Endothelial cell of umbilical vein (primary cell): Measurements from ENCODE around the gene SPON1. TPM values are rescaled to one million over a fixed set of nuclear protein-coding genes. Genes with fewer than 3 reads are reported as not detected.

Source experiments
- BruUV-seq: library from RNA; stranded (reverse); fragments of 400-500 nt; replicated peaks from 2 replicates; lab custom pipeline; 2021; lab: Mats Ljungman, UMichigan
- CTCF ChIA-PET: fragments of 300-600, 350-600 bp; sonication (Branson Sonifier 250); formaldehyde crosslinking; loops from one replicate; lab custom pipeline; 2021; ENCODE audit warnings: antibody characterized with exemption, inconsistent platforms; lab: Charles Lee
- POLR2A ChIA-PET: fragments of 300-600, 350-600 bp; sonication (Branson Sonifier 250); formaldehyde crosslinking; loops from one replicate; lab custom pipeline; 2021; ENCODE audit warnings: antibody characterized with exemption, inconsistent platforms; lab: Charles Lee
- DNase-seq: peaks from one replicate; pipeline ENCODE4 v3.0.0-alpha.2; 2011; ENCODE audit warnings: low read depth, low spot score
- FAIRE-seq: peaks from 2 replicates; lab custom pipeline; 2011; peaks lifted over from hg19 to GRCh38; lab: Jason Lieb, UNC
- H2AFZ ChIP-seq: 2 replicates; pipeline ENCODE4 v1.6.0; 2012; ENCODE audit warnings: low read depth, low read length, control low read depth, inconsistent platforms
- H3K27ac ChIP-seq: 2 replicates; pipeline ENCODE4 v1.5.1; 2011; ENCODE audit warnings: low read depth, mild to moderate bottlenecking, control low read depth, low read length, moderate library complexity; ENCODE audit not compliant: insufficient read depth
- H3K27me3 ChIP-seq, 2 experiments: 2 replicates each; pipeline versions ENCODE4 v1.6.0 to v1.6.1; 2011; ENCODE audit warnings: low read length in 2 of 2, mixed read lengths in 1 of 2; ENCODE audit not compliant: control insufficient read depth in 2 of 2, insufficient read depth in 2 of 2
- H3K36me3 ChIP-seq, 2 experiments: 2 replicates in 1 of 2; 3 replicates in 1 of 2; pipeline ENCODE4 v1.5.1; 2011; ENCODE audit warnings: low read length in 2 of 2, mild to moderate bottlenecking in 1 of 2, moderate library complexity in 1 of 2; ENCODE audit not compliant: control insufficient read depth in 2 of 2, insufficient read depth in 2 of 2; ENCODE audit errors: extremely low read depth in 1 of 2
- H3K4me1 ChIP-seq: 3 replicates; pipeline ENCODE4 v1.5.1; 2011; ENCODE audit warnings: mild to moderate bottlenecking, low read length; ENCODE audit not compliant: control insufficient read depth, insufficient read depth; ENCODE audit errors: extremely low read depth
- H3K4me2 ChIP-seq: 2 replicates; pipeline ENCODE4 v1.6.1; 2011; ENCODE audit warnings: low read length, control low read depth, mixed read lengths; ENCODE audit not compliant: insufficient read depth
- H3K4me3 ChIP-seq, 3 experiments: fragments of 200-600 bp in 1 of 3; sonication (generic), shearing (Covaris generic) in 1 of 3; replicated peaks in 1 of 3; 2 replicates each; pipeline ENCODE4 v1.5.1; 2011 to 2016; ENCODE audit warnings: control low read depth in 3 of 3, low read length in 3 of 3, mild to moderate bottlenecking in 2 of 3, inconsistent platforms in 1 of 3, low read depth in 1 of 3, moderate library complexity in 1 of 3; ENCODE audit not compliant: insufficient read depth in 1 of 3
- H3K79me2 ChIP-seq: 2 replicates; pipeline ENCODE4 v1.6.0; 2012; ENCODE audit warnings: low read length, inconsistent platforms; ENCODE audit not compliant: control insufficient read depth, insufficient read depth
- H3K9ac ChIP-seq: replicated peaks from 2 replicates; pipeline ENCODE3; 2011; ENCODE audit warnings: low read length, control low read depth; ENCODE audit not compliant: insufficient read depth; ENCODE audit errors: extremely low read depth
- H3K9me1 ChIP-seq: replicated peaks from 3 replicates; pipeline ENCODE4 v1.6.0; 2011; ENCODE audit warnings: mild to moderate bottlenecking, low read length; ENCODE audit not compliant: control insufficient read depth, insufficient read depth; ENCODE audit errors: extremely low read depth
- H3K9me3 ChIP-seq: replicated peaks from 2 replicates; pipeline ENCODE4 v1.5.1; 2012; ENCODE audit warnings: low read length, inconsistent platforms; ENCODE audit not compliant: control insufficient read depth, insufficient read depth
- H4K20me1 ChIP-seq: replicated peaks from 2 replicates; pipeline ENCODE3; 2011; ENCODE audit warnings: mild to moderate bottlenecking, low read length; ENCODE audit not compliant: control insufficient read depth, insufficient read depth; ENCODE audit errors: extremely low read depth
- CTCF ChIP-seq, 2 donors: IDR thresholded peaks; 1 replicate in 1 of 2; 2 replicates in 1 of 2; pipeline ENCODE4 v1.5.1; 2011; ENCODE audit warnings: low read length in 2 of 2, mild to moderate bottlenecking in 2 of 2, moderate library complexity in 2 of 2, control low read depth in 1 of 2, inconsistent platforms in 1 of 2, low read depth in 1 of 2; ENCODE audit not compliant: insufficient read depth in 1 of 2; ENCODE audit errors: extremely low read depth in 1 of 2
- EZH2 ChIP-seq: IDR thresholded peaks from 2 replicates; pipeline ENCODE4 v1.6.1; 2012; ENCODE audit warnings: borderline replicate concordance, low read depth, mild to moderate bottlenecking, moderate library complexity, low read length, inconsistent platforms; ENCODE audit not compliant: severe bottlenecking
- FOS ChIP-seq: IDR thresholded peaks from 2 replicates; pipeline ENCODE4 v1.6.1; 2011; ENCODE audit warnings: mild to moderate bottlenecking, low read length, moderate library complexity, borderline replicate concordance; ENCODE audit not compliant: insufficient read depth
- GATA2 ChIP-seq: IDR thresholded peaks from 2 replicates; pipeline ENCODE4 v1.7.0; 2011; ENCODE audit warnings: low read depth, mild to moderate bottlenecking, moderate library complexity, mixed read lengths, low read length; ENCODE audit not compliant: insufficient read length, insufficient read depth
- JUN ChIP-seq: IDR thresholded peaks from 2 replicates; pipeline ENCODE4 v1.6.1; 2011; ENCODE audit warnings: borderline replicate concordance, low read depth; ENCODE audit not compliant: insufficient read length, insufficient read depth
- MAX ChIP-seq: IDR thresholded peaks from 2 replicates; pipeline ENCODE4 v1.6.1; 2011; ENCODE audit not compliant: insufficient read depth, insufficient read length
- MYC ChIP-seq: IDR thresholded peaks from one replicate; pipeline ENCODE4 v1.6.1; 2011; ENCODE audit warnings: mild to moderate bottlenecking, low read depth, low read length
- POLR2A ChIP-seq: IDR thresholded peaks from 2 replicates; pipeline ENCODE4 v1.6.1; 2012; ENCODE audit warnings: low read depth, mild to moderate bottlenecking, control low read depth, low read length
- POLR2AphosphoS5 ChIP-seq: IDR thresholded peaks from 2 replicates; pipeline ENCODE4 v1.6.1; 2012; ENCODE audit warnings: low read depth, mild to moderate bottlenecking, control low read depth, low read length, moderate library complexity; ENCODE audit not compliant: insufficient read depth
- dilution Hi-C: fragments of 300-500 bp; cut with MboI; formaldehyde crosslinking; loops from one replicate; pipeline ENCODE4 v1.15.0; 2019; ENCODE audit warnings: low sequenced_read_pairs; ENCODE audit not compliant: extremely low pct_ligation_motif_present
- intact Hi-C: fragments of 100-400 bp; cut with micrococcal nuclease; formaldehyde crosslinking; loops from one replicate; pipeline ENCODE4 v1.10.0; 2022
- polyA plus RNA-seq, 4 experiments: library from polyadenylated mRNA; depleted of rRNA in 3 of 4; stranded (reverse) in 3 of 4; unstranded in 1 of 4; fragments of >200 nt; gene quantifications; 2 replicates each; pipeline versions ENCODE4 v1.2.1 to v1.2.3, GENCODE V29; 2011 to 2012; ENCODE audit warnings: missing spikeins in 1 of 4
- total RNA-seq: library from RNA; stranded (reverse); gene quantifications from 2 replicates; pipeline ENCODE4 v1.2.3, GENCODE V29; 2021

The SPON1 gene
- total and polyA plus RNA-seq, 2 donors (not counting 3 experiments of a cell fraction or from before 2014, with no cell fraction given), result 0.31 TPM; not detected in 1

- H3K9me1 ChIP-seq, result no peaks in the 10 kb centered on the region
- H3K9ac ChIP-seq, result no peak overlapping the region
- no peaks in the 10 kb centered on the region for H4K20me1 ChIP-seq
- H2AFZ ChIP-seq, result no peak overlapping the region
- FAIRE-seq, result no peak
- no peaks in the 10 kb centered on the region for H3K36me3 ChIP-seq
- ChIA-PET CTCF (interaction anchor here (1.9 kb wide), 1 partner anchor 13 kb away, joined by 4 read pairs; no protein-coding TSS in a partner anchor), POLR2A (no interaction called here)
- H3K27me3 ChIP-seq, result no peaks in the 10 kb centered on the region
- no peaks in the 10 kb centered on the region for H3K4me1 ChIP-seq
- H3K27ac ChIP-seq, result no peak overlapping the region
- no peak for DNase-seq
- intact Hi-C loops (no loop called here), dilution Hi-C loops (no loop called here)
- TF ChIP-seq JUN, result no peak
- TF ChIP-seq FOS, result no peak
- TF ChIP-seq POLR2AphosphoS5, result no peak
- no peak for TF ChIP-seq CTCF (IDR thresholded peaks at IDR 0.05; ENCODE audit: extremely low read depth in 1 of 2, insufficient read depth in 1 of 2, low read depth in 1 of 2, low read length in 2 of 2)
- TF ChIP-seq POLR2A, result no peak
- no peak for TF ChIP-seq EZH2
- no peak for TF ChIP-seq MYC
- no peak for TF ChIP-seq MAX
- no peak for TF ChIP-seq GATA2
- no peak overlapping the region for H3K4me2 ChIP-seq
- no peak overlapping the region for H3K4me3 ChIP-seq
- no peaks in the 10 kb centered on the region for H3K9me3 ChIP-seq
- H3K79me2 ChIP-seq, result no peaks in the 10 kb centered on the region
- BruUV-seq, result no TSS peak
Observed at GRCh38 chr11:14044916-14045315, 82.4 kb downstream of the SPON1 start.
